NCI-H1092 treated with DMSO at 0.1 percent for 48 hours (cell line): ENCODE data around the gene LYPLA2.
A peak's percentile ranks its signal among the peaks of the same experiment; 100 is the strongest.

Experiments
- DNase-seq: peaks from one replicate; lab custom pipeline; 2025; lab: John Stamatoyannopoulos, UW

Gene LYPLA2

GRCh38 chr1:23790696-23791515 is at the start of gene LYPLA2:
Gene LYPLA2 (plus strand): TSS chr1:23791145. CDS start chr1:23792683, 1,538 bp downstream.
- peak; percentile 89 for DNase-seq

DNA sequence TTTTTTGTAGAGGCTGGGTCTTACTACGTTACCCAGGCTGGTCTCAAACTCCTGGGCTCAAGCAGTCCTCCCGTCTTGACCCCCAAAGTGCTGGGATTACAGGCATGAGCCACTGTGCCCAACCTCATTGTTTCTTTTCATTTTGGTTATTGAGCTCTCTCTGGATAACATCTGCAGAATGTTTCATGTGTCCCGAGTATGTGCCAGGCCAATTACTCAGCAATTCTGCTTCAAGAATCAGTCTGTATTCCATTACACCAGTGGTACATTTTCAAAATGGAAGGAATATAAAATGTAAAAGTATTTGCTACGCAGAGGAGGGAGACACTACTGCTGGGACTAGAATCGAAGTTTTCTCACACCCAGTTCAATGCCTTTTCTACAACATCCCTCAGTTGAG is 49.3 kb upstream of the LYPLA2 start:
- no peak for DNase-seq

GRCh38 chr1:23742670-23743286 is 48.2 kb upstream of the LYPLA2 start:
- DNase-seq = peak; percentile 58

DNA sequence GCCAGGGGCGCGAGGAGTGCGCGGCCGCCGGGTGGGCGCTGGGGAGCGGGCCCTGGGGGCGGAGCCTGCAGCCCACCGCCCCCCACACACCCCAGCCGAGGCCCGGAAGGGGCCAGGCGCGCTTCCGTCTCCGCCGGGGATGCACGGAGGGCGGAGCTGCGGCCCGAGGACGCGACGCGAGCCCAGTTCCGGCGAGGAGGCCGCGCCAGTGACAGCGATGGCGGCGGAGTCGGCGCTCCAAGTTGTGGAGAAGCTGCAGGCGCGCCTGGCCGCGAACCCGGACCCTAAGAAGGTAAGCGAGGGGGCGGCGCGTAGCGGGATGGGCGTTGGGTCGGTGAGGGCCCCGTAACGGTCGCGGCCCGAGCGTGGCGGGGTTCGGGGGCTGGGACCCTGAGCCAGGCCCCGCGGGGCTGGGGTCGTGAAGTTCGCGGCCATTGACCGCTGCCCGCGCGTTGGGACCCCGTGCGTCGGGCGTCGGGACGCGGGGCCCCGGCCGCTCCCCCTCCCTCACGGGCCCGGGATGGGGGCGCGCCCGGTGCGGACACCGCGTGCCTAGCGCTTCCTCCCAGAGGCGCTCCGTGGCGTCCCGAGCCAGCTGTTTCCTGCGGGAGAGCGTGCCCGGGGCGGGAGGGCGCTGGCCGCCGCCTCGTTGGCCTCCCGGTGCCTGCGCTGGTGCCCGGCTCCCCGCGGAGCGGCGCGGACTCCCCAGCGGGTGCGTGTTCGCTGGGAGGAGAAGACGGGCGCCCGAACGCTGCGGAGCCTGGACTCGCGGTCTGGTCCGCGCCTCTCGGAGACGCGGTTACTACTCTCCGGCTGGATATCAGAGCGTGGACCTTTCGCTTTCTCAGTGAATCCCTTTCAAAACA is 47.4 kb upstream of the LYPLA2 start, which contains the start of gene ELOA:
Gene ELOA, plus strand, starts transcription at position 185 of the 866 bp plus-strand sequence. Its CDS starts 33 bp downstream, at position 218.
- DNase-seq = peak; percentile 78

DNA sequence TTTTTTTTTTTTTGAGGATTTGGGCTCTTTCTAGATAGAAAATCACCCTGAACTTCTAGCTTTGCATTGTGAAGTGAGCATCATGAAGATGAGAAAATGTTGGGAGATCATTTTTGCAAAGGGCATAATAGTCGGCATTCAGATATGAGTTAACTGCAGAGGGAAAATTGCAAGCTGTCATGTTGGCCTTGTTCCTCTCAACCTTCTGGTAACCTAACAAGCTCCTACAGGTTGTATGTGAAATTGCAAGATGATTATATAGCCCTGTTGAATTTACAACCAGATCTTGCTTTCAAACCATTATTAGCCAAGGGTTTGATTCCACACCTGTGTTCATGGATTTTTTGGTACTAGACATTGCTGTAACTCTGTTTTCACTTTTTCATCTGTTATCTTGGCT is 45.4 kb upstream of the LYPLA2 start:
- DNase-seq = no peak

DNA sequence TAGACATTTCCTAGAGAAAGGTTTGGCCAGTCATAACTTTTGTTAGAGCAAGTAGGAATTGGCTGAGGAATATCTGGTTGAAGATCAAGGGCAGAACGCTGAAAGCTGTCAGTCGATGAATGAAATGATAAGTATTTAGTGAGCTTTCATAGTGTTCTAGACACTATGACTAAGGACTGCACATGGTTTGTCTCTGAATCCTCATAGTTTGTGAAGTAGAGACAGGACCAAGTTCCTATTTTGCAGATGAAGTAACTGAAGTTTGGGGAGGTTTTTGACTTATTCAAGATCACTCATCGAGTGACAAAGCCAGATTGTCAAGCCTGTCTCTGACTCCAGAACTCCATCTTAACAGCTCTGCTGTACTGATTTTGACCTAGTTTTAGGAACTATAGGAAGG is 42.9 kb upstream of the LYPLA2 start:
- DNase-seq = no peak

DNA sequence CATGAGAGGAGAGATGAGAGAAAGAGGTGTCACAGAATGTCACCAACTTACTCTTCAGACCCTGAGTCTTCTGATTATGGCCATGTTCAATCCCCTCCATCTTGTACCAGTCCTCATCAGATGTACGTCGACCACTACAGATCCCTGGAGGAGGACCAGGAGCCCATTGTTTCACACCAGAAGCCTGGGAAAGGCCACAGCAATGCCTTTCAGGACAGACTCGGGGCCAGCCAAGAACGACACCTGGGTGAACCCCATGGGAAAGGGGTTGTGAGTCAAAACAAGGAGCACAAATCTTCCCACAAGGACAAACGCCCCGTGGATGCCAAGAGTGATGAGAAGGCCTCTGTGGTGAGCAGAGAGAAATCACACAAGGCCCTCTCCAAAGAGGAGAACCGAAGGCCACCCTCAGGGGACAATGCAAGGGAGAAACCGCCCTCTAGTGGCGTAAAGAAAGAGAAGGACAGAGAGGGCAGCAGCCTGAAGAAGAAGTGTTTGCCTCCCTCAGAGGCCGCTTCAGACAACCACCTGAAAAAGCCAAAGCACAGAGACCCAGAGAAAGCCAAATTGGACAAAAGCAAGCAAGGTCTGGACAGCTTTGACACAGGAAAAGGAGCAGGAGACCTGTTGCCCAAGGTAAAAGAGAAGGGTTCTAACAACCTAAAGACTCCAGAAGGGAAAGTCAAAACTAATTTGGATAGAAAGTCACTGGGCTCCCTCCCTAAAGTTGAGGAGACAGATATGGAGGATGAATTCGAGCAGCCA is 39.7 kb upstream of the LYPLA2 start:
- peak; percentile 13 for DNase-seq

GRCh38 chr1:23751815-23752200 is 39.1 kb upstream of the LYPLA2 start:
- no peak for DNase-seq

- no peak for DNase-seq
Observed at GRCh38 chr1:23752909-23753308, 38.0 kb upstream of the LYPLA2 start.

GRCh38 chr1:23756676-23757075 is 34.3 kb upstream of the LYPLA2 start:
- DNase-seq = no peak

GRCh38 chr1:23757812-23758211 is 33.1 kb upstream of the LYPLA2 start:
- DNase-seq = no peak

DNA sequence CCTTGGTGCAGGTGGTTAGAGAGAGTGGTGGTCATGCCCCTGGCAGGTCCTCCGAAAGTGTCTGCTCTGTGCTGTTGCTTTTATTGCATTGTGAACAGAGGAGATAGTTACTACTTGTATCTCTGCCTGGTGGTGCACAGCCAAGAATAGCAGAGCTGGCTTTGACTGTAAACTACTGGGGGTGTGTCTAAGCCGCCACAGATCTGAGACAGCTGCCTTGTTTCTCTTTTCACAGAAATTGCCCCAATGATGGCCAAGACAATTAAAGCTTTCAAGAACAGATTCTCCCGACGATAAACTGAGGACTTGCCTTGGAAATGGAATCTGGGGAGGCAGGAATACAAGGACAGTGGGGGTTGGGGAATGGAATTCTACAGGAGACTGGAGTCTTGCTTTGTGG is 31.7 kb upstream of the LYPLA2 start:
- DNase-seq = no peak

GRCh38 chr1:23763041-23763577 is 27.8 kb upstream of the LYPLA2 start:
- DNase-seq = no peak

GRCh38 chr1:23768733-23769132 is 22.2 kb upstream of the LYPLA2 start:
- no peak for DNase-seq

DNA sequence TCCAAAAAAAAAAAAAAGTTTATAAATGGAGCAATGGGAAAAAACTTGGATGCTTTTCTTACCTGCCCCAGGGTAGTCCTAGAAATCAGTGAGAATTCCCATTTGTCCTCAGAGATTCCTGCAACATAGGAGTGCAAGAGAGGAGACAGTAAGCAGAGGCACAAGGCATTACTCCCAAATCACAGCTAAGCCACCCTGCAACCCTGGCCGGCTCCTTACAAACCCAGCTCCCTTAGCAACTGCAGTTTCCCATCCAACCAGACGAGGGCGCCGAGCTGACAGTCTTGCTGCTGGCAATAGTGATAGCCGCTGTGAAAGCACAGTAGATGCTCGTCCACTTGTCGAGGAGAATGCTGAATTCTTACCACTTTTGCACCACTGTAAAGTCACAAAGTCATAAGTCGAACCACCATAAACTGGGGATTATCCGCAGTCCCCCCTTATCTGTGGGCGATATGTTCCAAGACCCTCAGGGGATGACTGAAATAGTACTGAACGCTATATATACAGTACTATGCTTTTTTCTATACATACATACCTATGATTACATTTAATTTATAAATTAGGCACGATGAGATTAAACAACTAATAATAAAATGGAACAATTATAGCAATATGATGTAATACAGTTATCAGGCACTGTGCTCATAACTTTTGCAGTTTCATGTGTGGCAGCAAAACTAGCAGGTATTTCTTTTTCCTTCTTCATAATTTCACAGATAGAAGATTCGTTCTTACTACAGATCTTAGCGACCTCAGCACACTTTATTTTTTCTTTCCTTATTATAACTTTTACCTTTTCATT is 18.7 kb upstream of the LYPLA2 start:
- peak; percentile 75 for DNase-seq

GRCh38 chr1:23772854-23773242 is 18.1 kb upstream of the LYPLA2 start:
- DNase-seq = no peak

DNA sequence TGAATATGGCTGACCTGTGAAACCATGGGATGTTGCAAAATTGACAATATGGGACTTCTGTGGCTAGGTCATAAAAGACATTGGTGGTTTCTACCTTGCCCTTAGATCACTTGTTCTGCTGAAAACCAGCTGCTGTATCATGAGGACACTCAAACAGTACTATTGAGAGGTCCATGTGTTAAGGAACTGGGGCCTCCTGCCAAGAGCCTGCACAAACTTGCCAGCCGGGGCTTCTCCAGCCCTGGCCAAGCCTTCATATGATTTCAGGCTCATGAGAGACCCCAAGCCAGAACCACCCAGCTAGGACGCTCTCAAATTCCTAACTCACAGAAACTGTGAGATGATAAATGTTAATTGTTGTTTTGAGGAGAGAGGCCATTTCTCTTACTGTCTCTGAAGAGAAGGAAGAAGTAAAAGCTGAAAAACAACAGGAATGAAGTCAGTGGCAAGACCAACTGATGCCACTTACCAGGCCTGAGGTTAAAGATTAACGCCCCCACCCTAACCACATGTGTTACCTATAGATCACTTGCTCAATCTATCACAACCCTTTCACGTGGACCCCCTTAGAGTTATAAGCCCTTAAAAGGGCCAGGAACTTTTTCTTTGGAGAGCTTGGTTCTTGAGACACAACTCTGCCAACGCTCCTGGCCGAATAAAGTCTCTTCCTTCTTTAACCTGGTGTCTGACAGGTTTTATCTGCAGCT is 16.6 kb upstream of the LYPLA2 start:
- DNase-seq = no peak

DNA sequence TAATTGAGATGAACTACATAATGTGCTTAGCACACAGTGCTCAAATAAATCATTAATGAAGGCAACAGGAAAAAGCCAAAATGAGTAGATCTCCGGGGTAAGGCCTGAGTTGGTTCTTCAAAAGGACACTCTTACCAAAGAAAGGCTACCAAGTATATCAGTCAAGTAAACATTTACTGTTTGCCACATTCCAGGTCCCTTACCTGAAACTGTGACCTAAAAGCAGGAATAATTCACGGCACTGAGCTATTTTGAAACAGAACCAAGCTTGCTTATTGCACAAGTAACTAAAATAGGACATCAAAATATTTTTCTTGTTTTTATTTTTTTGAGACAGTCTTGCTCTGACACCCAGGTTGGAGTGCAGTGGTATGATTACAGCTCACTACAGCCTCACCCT is 14.7 kb upstream of the LYPLA2 start:
- DNase-seq = no peak

- DNase-seq = peak; percentile 94
Observed at GRCh38 chr1:23777979-23778814, 12.7 kb upstream of the LYPLA2 start, which contains the start of gene PITHD1. Gene PITHD1 (plus strand): TSS chr1:23778418. CDS start chr1:23778516, 98 bp downstream.
